ENCODE data around the gene CACNA1B.

DNA sequence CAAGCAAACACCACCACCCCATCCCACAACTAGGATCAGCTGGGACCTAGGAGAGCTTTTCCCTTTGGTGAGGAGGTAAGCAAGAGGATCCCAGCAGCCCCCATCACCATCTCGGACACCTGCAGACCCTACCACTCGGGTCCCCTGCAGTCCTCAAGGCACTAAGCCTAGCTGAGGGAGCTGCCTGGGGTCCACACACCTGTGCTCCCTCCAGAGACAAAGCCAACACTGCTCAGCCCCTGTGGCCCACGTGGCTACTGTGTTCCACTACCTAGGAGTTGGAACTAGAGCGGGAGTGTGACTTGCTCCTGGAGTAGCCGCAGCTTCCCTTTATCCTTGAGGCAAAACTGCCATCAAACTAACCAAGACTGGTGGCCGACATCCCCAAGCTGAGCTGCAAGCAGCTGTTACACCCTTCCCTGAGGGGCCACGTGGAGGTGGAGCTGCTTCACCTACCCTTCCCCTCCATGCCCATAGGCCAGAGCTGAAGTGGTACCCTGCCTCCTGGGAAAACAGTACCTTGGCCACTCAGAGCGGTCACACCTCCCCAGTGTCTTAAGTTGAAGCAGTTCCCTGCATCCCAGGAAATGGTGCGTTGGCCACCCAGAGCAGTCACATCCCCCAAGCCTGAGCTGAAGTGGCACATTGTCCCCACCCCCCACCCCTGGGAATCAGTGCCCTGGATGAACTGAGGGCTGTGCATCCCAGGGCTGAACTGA lies 205.5 kb downstream of the CACNA1B start:
- no peak for TF ChIP-seq POLR2A (IDR thresholded peaks at IDR 0.05)
- TF ChIP-seq, protein P1, sequence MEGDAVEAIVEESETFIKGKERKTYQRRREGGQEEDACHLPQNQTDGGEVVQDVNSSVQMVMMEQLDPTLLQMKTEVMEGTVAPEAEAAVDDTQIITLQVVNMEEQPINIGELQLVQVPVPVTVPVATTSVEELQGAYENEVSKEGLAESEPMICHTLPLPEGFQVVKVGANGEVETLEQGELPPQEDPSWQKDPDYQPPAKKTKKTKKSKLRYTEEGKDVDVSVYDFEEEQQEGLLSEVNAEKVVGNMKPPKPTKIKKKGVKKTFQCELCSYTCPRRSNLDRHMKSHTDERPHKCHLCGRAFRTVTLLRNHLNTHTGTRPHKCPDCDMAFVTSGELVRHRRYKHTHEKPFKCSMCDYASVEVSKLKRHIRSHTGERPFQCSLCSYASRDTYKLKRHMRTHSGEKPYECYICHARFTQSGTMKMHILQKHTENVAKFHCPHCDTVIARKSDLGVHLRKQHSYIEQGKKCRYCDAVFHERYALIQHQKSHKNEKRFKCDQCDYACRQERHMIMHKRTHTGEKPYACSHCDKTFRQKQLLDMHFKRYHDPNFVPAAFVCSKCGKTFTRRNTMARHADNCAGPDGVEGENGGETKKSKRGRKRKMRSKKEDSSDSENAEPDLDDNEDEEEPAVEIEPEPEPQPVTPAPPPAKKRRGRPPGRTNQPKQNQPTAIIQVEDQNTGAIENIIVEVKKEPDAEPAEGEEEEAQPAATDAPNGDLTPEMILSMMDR (IDR thresholded peaks at IDR 0.05): no peak

All from gastroesophageal sphincter (tissue), 3 donors.